Gastrocnemius medialis (tissue), 4 donors: ENCODE measurements around the gene E2F3.

Source experiments
- POLR2A ChIP-seq, 2 donors: fragments of 450-650 bp; IDR thresholded peaks; one replicate each; pipeline ENCODE4 v1.6.1; 2017; ENCODE audit warnings: antibody characterized with exemption in 2 of 2, mild to moderate bottlenecking in 2 of 2, moderate library complexity in 2 of 2
- TF ChIP-seq, protein P1 (sequence below), 5 experiments: fragments of 450-650 bp in 3 of 5; fragments of 200-600 bp in 2 of 5; sonication (generic) in 2 of 5; IDR thresholded peaks in 4 of 5; conservative IDR thresholded peaks in 1 of 5; 1 replicate in 4 of 5; 2 replicates in 1 of 5; pipeline ENCODE4 v1.5.1; 2016 to 2019; ENCODE audit warnings: antibody characterized with exemption in 5 of 5, mild to moderate bottlenecking in 3 of 5, moderate library complexity in 3 of 5

DNA sequence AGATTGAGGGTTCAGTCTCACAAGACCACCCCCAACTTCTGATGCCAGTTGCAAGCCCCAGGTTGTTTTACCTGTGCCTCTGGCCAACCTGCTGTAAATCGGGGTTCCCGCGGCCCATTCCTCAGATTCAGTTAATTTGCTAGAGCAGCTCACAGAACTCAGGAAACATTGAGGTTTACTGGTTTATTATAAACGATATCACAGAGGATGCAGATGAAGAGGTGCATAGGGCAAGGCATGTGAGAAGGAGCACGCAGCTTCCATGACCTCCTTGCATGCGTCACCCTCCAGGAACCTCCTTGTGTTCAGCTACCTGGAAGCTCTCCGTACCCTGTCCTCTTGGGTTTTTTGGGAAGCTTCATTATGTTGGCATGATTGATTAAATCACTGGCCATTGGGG, 66.5 kb downstream of the E2F3 start:
- TF ChIP-seq, protein P1, sequence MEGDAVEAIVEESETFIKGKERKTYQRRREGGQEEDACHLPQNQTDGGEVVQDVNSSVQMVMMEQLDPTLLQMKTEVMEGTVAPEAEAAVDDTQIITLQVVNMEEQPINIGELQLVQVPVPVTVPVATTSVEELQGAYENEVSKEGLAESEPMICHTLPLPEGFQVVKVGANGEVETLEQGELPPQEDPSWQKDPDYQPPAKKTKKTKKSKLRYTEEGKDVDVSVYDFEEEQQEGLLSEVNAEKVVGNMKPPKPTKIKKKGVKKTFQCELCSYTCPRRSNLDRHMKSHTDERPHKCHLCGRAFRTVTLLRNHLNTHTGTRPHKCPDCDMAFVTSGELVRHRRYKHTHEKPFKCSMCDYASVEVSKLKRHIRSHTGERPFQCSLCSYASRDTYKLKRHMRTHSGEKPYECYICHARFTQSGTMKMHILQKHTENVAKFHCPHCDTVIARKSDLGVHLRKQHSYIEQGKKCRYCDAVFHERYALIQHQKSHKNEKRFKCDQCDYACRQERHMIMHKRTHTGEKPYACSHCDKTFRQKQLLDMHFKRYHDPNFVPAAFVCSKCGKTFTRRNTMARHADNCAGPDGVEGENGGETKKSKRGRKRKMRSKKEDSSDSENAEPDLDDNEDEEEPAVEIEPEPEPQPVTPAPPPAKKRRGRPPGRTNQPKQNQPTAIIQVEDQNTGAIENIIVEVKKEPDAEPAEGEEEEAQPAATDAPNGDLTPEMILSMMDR (IDR thresholded peaks at IDR 0.05 in 4 of 5, conservative IDR thresholded peaks at IDR 0.05 in 1 of 5), result no peak
- TF ChIP-seq POLR2A (IDR thresholded peaks at IDR 0.05), result no peak
